Measurements from ENCODE around the gene TMEM238. TPM values are rescaled to one million over a fixed set of nuclear protein-coding genes. Genes with fewer than 3 reads are reported as not detected.
"Not testable (repeated sequence)": the region's sequence is repeated elsewhere in the genome, so short reads cannot be mapped to it uniquely, and the experiment has no call there.

Gene TMEM238
- polyA plus RNA-seq, 5 donors: 0.23 to 2.3 (median 0.77) TPM

- DNase-seq: no peak
Measured at GRCh38 chr19:55406091-55406825, 22.2 kb upstream of the TMEM238 start.

DNA sequence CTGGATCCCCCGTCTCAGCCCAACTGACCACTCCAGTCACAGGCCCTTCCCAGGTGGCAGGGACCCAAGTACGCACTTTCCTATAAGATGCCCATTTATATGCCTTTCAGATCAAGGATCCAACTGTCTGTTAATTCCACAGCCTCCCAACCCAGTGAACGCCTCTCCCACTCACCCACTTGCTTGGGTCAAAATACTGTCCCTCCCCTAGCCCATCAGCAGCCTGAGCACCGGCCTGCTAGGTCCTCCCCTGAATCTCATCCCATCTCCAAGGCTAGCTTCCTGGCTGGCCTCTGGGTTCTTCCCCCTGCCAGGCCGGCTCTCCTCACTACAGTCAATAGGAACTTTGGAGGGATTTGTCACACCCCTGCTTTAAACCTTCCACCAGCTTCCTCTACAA lies 21.5 kb upstream of the TMEM238 start:
- DNase-seq: no peak

GRCh38 chr19:55402509-55402908 lies 18.4 kb upstream of the TMEM238 start:
- DNase-seq: no peak

DNA sequence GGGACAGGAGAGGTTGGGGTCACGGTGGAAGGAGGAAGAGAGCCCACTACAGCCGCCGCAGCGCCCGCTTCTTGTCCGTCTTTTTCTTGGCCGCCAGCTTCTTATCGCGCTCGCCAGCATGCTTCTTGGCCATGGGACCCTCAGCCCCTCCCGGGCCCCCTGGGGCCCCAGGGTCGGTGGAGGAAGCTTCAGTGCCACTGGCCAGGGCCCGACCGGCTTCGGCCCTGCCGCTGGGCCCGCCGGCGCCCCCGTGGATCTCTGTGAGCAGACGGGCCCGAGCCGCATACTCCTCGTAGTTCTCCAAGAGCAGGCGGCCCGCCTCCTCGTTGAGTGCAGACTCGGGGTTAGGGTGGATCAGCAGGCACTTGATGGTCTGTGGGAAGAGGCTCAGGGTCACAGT lies 17.3 kb upstream of the TMEM238 start:
- DNase-seq: not testable (repeated sequence)

- DNase-seq: no peak
Measured at GRCh38 chr19:55400281-55401087, 16.4 kb upstream of the TMEM238 start.

DNA sequence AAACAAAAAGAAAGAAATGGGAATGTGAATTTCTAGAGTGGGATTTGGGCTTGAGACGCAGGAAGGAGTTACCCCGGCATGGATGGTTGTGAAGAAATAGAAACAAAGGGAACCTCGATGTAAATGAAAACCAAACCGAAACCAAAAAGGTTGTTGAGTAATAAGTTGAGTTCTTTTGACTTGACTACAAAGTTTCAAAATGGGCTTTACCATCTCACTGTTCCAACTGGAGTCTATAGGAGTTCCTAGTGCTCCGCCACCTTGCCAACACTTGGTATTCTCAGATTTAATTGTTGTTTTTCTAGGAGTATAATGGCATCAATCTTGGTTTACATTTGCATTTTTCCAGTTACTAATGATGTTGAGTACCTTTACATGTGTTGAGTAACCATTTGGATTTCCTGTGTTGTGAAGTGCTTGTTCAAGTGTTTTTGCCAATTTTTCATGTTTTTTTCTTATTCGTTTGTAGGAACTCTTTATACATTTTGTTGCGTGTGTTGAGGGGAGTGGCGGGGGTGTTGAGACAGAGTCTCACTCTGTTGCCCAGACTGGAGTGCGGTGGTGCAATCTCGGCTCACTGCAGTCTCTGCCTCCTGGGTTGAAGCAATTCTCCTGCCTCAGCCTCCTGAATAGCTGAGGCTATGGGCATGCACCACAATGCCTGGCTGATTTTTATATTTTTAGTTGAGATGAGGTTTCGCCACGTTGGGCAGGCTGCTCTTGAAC lies 14.3 kb upstream of the TMEM238 start:
- DNase-seq: no peak

DNA sequence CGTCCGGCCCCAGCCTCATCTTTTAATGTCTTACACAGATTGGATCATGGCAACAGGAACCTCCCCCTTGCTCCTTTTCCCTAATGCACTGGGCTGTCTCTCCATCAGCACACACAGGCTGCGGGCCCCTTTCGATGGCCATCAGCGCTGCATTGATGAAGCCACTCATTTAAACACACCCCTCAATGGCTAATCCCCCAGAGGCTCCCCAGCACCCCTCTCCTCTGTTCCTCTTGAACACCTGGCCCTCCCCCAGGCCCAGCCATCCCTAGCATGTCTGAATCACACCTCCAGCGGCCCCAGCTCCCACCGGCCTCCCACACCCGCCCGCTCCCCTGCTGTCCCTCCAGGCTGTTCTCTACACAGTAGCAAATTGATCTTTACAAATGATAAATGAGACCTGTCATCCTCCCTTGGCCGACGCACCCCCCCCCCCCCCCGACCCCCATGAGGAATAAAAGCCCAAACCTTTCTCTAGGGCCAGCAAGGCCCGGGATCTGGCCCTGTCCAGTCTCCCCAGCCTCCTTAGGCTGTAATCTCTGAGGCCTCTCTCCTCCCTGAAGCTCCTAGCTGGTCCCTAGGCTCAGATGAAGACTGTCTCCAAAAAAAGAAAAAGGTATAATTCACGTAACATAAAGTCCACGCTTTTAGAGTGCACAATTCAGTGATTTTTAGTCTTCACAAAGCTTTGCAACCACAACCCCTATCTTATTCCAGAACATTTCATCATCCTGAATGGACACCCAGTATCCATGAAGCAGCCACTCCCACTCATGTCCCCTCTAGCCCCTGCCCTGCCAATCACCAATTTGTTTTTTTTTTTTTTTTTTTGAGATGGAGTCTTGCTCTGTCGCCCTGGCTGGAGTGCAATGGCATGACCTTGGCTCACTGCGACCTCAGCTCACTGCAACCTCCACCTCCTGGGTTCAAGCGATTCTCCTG lies 9.0 kb upstream of the TMEM238 start:
- no peak for DNase-seq

- no peak for DNase-seq
Measured at GRCh38 chr19:55391702-55392615, 7.9 kb upstream of the TMEM238 start.

- no peak for DNase-seq
Measured at GRCh38 chr19:55391191-55391670, 7.1 kb upstream of the TMEM238 start.

DNA sequence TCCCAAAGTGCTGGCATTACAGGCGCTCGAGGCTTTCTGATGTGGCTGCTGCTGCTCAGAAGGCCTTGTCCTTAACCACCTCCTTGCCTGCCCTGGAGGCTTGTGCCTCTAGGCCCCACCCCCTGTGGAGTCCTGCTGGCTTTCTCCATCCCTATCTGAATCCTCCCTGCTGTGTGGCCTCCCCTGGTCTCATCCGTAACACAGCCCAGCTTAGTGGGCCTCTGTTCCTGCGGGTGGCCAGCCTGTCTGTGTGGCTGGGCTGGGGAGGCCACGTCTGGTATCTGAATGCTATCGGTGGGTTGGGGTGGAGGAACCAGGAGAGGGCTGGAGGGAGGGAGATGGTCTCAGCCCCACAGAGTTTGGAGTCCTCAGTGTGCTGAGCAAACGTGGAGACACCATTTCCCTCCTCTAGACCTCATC lies 6.4 kb upstream of the TMEM238 start:
- no peak for DNase-seq

GRCh38 chr19:55389386-55390317 lies 5.6 kb upstream of the TMEM238 start:
- DNase-seq: no peak

DNA sequence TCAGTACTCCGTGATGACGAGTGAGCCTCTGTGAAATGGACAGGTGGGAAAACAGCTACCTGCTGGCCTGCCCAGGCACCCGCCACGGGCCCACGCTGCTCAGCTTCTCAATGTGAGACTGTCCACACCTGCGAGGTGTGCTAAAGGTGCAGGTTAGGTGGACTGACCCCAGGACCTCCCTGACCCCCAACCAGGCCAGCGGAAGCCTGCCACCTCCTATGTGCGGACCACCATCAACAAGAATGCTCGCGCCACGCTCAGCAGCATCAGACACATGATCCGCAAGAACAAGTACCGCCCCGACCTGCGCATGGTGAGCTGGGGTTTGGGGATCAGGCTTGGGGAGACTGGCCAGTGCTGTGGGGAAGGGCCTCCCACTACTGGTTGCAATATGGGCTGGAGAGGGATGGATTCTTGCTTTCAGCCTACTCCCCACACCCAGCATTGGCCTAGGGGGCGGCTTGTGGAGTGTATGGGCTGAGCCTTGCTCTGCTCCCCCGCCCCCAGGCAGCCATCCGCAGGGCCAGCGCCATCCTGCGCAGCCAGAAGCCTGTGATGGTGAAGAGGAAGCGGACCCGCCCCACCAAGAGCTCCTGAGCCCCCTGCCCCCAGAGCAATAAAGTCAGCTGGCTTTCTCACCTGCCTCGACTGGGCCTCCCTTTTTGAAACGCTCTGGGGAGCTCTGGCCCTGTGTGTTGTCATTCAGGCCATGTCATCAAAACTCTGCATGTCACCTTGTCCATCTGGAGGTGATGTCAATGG lies 3.8 kb upstream of the TMEM238 start:
- DNase-seq: no peak

DNA sequence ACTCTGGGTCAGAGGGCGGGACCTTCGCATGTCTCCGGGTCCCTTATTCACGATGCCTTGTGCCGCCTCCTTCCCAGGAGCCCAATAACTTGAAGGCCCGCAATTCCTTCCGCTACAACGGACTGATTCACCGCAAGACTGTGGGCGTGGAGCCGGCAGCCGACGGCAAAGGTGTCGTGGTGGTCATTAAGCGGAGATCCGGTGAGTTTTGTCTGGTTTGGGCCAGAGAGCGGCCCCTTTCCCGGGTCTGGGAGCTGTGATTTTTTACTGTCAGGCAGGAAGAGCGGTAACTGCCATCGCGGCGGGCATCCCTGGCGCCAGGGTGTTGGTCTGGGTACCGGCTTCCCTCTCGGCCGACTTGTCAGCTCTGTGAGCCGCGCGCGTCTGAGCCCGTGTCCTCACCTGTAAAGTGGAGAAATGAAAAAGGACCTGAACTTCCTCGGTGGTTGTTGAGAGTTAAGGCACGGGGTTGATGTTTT lies 2.4 kb upstream of the TMEM238 start:
- DNase-seq: no peak

- peak; percentile 97 to 98 for DNase-seq
Measured at GRCh38 chr19:55385724-55386492, 1.8 kb upstream of the TMEM238 start, which contains the start of gene RPL28. RPL28 (plus strand) TSS chr19:55385932; CDS start chr19:55386358, 426 bp downstream.

- DNase-seq: peak; percentile 95
Measured at GRCh38 chr19:55384920-55385723, 1.0 kb upstream of the TMEM238 start.

All from right lung (tissue), 5 donors.